Loucy (cell line): ENCODE data around the gene GIMAP5.

Source experiments
- H2AFZ ChIP-seq: fragments of 200-600 bp; sonication (generic); 2 replicates; pipeline ENCODE4 v1.6.0; 2016; ENCODE audit warnings: antibody characterized with exemption, mild to moderate bottlenecking, low read length, moderate library complexity
- H3F3A ChIP-seq: fragments of 200-600 bp; 2 replicates; pipeline ENCODE4 v1.6.0; 2016; ENCODE audit warnings: antibody characterized with exemption, low read depth, mild to moderate bottlenecking
- H3K27me3 ChIP-seq: fragments of 200-600 bp; sonication (generic); 2 replicates; pipeline ENCODE4 v1.6.1; 2014; ENCODE audit warnings: low read length, mild to moderate bottlenecking; ENCODE audit not compliant: insufficient read depth, poor library complexity, severe bottlenecking
- H3K36me3 ChIP-seq: fragments of 200-600 bp; sonication (generic); 2 replicates; pipeline ENCODE4 v1.6.1; 2016; ENCODE audit warnings: low read length; ENCODE audit not compliant: insufficient read depth
- H3K4me1 ChIP-seq: fragments of 200-600 bp; sonication (generic); 2 replicates; pipeline ENCODE4 v1.5.1; 2014; ENCODE audit warnings: low read length, mild to moderate bottlenecking; ENCODE audit not compliant: insufficient read depth, poor library complexity, severe bottlenecking
- H3K4me2 ChIP-seq: fragments of 200-600 bp; sonication (generic); 2 replicates; pipeline ENCODE4 v1.6.0; 2014; ENCODE audit warnings: antibody characterized with exemption, low read length, low read depth, mild to moderate bottlenecking; ENCODE audit not compliant: poor library complexity, severe bottlenecking
- H3K4me3 ChIP-seq: fragments of 200-600 bp; sonication (generic); 2 replicates; pipeline ENCODE4 v1.5.1; 2014; ENCODE audit warnings: low read length, mild to moderate bottlenecking, mixed read lengths; ENCODE audit not compliant: poor library complexity, severe bottlenecking
- H3K79me2 ChIP-seq: fragments of 200-600 bp; sonication (generic); 2 replicates; pipeline ENCODE4 v1.6.1; 2014; ENCODE audit warnings: low read length; ENCODE audit not compliant: insufficient read depth
- H3K9ac ChIP-seq: fragments of 200-600 bp; sonication (generic); 2 replicates; pipeline ENCODE4 v1.6.0; 2014; ENCODE audit warnings: mild to moderate bottlenecking, low read depth, low read length, moderate library complexity; ENCODE audit not compliant: poor library complexity, severe bottlenecking
- H3K9me2 ChIP-seq: fragments of 200-600 bp; sonication (generic); replicated peaks from 2 replicates; pipeline ENCODE4 v1.6.1; 2016; ENCODE audit warnings: low read depth, low read length, mixed read lengths
- H3K9me3 ChIP-seq: fragments of 200-600 bp; sonication (generic); 2 replicates; pipeline ENCODE4 v1.6.1; 2014; ENCODE audit warnings: mild to moderate bottlenecking, antibody characterized with exemption, low read length, low read depth; ENCODE audit not compliant: insufficient read depth
- H4K20me1 ChIP-seq: fragments of 200-600 bp; sonication (generic); 2 replicates; pipeline ENCODE4 v1.6.0; 2014; ENCODE audit warnings: antibody characterized with exemption, low read length, mild to moderate bottlenecking; ENCODE audit not compliant: insufficient read depth, poor library complexity, severe bottlenecking
- CTCF ChIP-seq: fragments of 200-600 bp; sonication (generic); conservative IDR thresholded peaks from 2 replicates; pipeline ENCODE4 v1.5.1; 2014; ENCODE audit warnings: mild to moderate bottlenecking, antibody characterized with exemption, low read length
- EZH2phosphoT487 ChIP-seq: fragments of 200-600 bp; IDR thresholded peaks from 2 replicates; pipeline ENCODE4 v1.6.1; 2018; ENCODE audit warnings: antibody characterized with exemption, mild to moderate bottlenecking, moderate library complexity, borderline replicate concordance

GIMAP5 gene

GRCh38 chr7:150784120-150784736, 47.0 kb downstream of the GIMAP5 start:
- Histone ChIP-seq H4K20me1 (no peaks in the 10 kb centered on the region), H3K9me3 (no peaks in the 10 kb centered on the region), H3K36me3 (no peaks in the 10 kb centered on the region), H3F3A (no peaks in the 10 kb centered on the region), H2AFZ (peak overlapping the region; percentile 5; the same call in 1 of the 2 replicates), H3K79me2 (no peaks in the 10 kb centered on the region), H3K27me3 (no peaks in the 10 kb centered on the region), H3K4me3 (no peak overlapping the region), H3K9me2 (no peaks in the 10 kb centered on the region), H3K4me2 (no peak overlapping the region), H3K9ac (no peak overlapping the region), H3K4me1 (peaks cover 9% of the 10 kb centered on the region)
- no peak for TF ChIP-seq CTCF
- TF ChIP-seq EZH2phosphoT487: no peak

- H3F3A ChIP-seq: no peaks in the 10 kb centered on the region
- no peaks in the 10 kb centered on the region for H4K20me1 ChIP-seq
- H3K27me3 ChIP-seq: no peaks in the 10 kb centered on the region
- H3K9me2 ChIP-seq: no peaks in the 10 kb centered on the region
- H3K9ac ChIP-seq: no peak overlapping the region
- H3K9me3 ChIP-seq: no peaks in the 10 kb centered on the region
- H3K36me3 ChIP-seq: no peaks in the 10 kb centered on the region
- H3K4me3 ChIP-seq: no peak overlapping the region
- TF ChIP-seq EZH2phosphoT487 (no peak), CTCF (no peak)
- H3K4me1 ChIP-seq: peaks cover 9% of the 10 kb centered on the region
- no peak overlapping the region for H3K4me2 ChIP-seq
- 0 out of 2 replicates have a peak overlapping the region, but pooled peaks have one; percentile 23 for H2AFZ ChIP-seq
- no peaks in the 10 kb centered on the region for H3K79me2 ChIP-seq
These were observed 47.7 kb downstream of the GIMAP5 start for GRCh38 chr7:150784954-150785353.

GRCh38 chr7:150787321-150788281, 50.4 kb downstream of the GIMAP5 start:
- Histone ChIP-seq H2AFZ (no peak overlapping the region; the same call in 1 of the 2 replicates), H4K20me1 (no peaks in the 10 kb centered on the region), H3K36me3 (no peaks in the 10 kb centered on the region), H3K27me3 (no peaks in the 10 kb centered on the region), H3K4me3 (no peak overlapping the region), H3K9me2 (no peaks in the 10 kb centered on the region), H3K79me2 (no peaks in the 10 kb centered on the region), H3F3A (no peaks in the 10 kb centered on the region), H3K9ac (no peak overlapping the region), H3K4me2 (no peak overlapping the region), H3K9me3 (no peaks in the 10 kb centered on the region), H3K4me1 (peaks cover 9% of the 10 kb centered on the region)
- no peak for TF ChIP-seq EZH2phosphoT487
- TF ChIP-seq CTCF: 0 out of 2 replicates have a peak, but pooled peaks have one; percentile 12
